GM11168 (cell line): ENCODE results near the gene TTLL12.

Source experiments
- in situ Hi-C: fragments of 300-500 bp; cut with MboI; formaldehyde crosslinking; loops from one replicate; pipeline ENCODE4 v1.12.0; 2022; ENCODE audit warnings: low sequenced_read_pairs; ENCODE audit not compliant: unreplicated experiment

TTLL12 gene

DNA sequence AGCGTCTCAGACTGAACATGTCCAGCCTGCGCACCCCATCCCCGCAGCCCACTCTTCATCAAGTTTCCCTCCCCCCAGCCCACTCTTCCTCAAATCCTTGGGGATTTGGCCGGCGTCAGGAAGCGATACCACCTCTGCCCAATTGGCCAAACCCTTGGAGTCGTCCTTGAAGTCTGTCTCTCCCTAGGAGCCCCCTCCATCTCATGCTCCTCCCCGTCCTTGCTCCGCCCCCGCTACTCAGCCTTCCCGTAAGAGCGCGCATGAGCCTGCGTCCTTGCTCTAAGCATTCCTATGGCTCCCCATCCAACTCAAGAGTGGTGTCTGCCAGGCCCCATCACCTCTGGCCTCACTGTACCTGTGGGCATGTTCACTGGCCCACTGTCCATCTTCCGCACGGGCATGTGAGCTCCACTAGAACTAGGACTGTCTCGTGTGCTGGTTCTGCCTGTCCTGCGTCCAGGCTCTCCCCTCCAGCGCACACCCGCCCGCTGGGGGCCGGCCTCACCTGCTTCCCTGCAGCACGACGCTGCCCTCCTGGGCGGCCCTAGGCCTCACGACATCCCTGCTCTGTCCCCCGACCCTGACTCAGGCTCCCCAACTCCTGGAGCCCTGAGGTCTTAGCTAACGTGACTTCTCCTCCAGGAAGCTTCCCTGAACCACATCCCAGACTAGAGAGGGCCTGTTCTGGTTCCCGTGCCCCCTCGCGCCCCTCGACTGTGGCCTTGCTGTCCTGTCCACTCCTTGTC, 30.5 kb upstream of the TTLL12 start:
- in situ Hi-C loops: no loop called here

DNA sequence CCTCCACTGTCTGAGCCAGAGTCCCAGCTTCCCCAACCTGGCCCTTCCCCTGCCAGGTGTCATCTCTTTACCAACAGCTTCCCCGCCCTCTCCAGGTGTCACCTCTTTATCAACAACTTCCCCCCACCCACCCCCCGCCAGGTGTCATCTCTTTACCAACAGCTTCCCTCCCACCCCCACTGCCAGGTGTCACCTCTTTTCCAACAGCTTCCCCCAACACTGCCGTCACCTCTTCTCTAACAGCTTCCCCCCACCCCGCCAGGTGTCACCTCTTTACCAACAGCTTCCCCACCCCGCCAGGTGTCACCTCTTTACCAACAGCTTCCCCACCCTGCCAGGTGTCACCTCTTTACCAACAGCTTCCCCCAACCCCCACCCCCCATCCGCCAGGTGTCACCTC, 29.8 kb upstream of the TTLL12 start:
- in situ Hi-C loops: no loop called here

DNA sequence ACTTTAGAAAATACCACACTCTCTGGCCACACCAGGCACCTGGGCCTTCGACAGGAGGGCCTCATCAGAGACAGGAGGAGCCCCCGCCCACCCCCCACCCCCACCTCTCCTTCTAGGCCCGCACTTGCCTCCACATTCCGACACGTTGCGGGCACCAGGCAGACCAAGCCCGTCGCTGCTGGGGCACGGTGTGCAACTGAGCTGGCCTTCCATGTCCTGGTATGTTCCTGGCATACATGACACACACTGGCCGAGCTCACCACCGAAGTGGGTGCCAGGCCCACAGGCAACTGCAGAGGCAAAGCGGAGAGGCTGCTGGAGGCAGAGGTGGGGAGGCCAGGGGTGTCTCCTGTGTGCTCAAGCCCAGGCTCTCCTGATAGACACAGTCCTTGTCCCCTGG, 27.0 kb upstream of the TTLL12 start:
- in situ Hi-C loops: no loop called here

DNA sequence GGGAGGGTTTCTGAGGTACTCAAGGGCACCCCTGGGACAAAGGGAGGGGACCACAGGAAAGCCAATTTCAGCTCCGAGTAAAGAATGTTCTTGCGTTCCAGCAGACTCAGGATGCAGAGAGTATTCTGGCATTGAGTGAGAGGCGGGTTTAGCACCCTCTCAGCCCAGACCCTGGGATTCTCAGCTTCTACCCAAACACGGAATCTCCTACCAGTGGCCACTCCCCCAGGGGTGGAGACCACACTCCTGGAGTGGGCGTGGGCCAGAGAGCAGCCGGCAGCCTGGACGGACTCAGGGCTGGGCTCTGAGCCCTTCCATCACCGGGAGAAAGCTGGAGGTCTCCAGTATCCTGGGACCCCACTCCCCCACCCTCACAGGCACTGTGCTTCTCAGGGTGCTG, 26.1 kb upstream of the TTLL12 start:
- in situ Hi-C loops: no loop called here

DNA sequence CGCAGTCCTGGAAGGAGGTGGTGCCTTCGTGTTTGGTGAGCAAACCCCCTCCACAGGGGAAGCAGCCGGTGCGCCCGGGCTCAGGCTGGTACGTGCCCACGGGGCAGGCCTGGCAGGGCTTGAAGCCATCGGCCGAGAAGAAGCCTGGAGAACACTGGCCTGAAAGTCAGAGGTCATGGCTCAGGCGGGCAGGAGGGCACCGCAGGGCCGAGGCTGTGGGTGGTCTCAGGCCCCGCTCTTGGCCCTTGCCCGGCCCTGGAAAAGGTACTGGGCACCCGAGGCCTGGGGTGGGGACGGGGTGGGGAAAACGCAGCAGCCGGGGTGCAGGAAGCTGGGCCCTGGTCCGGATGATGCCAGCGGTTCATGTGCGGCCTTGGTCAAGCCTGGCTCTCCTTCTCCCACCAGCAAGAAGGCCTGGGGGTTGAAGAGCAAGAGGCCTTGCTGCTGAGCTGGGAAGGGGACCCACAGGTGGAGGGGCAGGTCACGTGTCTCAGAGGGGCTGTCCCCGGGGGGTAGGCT, 25.6 kb upstream of the TTLL12 start:
- in situ Hi-C loops: no loop called here

DNA sequence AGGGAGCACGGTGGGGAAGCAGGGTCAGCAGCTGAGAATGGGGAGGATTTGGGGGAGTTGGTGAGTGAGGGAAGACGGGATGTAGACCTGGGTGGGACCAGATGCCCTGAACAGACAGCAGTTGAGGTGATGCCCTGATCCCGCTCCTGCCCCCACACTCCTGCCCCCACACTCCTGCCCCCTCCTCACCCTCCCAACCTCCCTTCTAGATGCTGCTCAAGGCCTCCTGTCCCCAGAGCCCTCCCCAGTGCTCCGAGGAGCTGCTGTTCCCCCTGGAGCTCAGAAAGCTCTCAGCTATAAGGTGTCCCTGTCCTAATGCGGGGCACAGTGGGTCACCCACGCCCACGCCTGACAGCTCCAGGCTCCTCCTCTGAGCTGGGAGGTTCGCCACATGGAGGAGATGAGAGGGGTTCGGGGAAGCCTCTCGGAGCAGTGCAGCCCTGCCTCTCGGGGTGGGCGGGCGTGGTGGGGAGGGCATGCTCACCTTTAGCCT, 25.1 kb upstream of the TTLL12 start:
- in situ Hi-C loops: no loop called here

DNA sequence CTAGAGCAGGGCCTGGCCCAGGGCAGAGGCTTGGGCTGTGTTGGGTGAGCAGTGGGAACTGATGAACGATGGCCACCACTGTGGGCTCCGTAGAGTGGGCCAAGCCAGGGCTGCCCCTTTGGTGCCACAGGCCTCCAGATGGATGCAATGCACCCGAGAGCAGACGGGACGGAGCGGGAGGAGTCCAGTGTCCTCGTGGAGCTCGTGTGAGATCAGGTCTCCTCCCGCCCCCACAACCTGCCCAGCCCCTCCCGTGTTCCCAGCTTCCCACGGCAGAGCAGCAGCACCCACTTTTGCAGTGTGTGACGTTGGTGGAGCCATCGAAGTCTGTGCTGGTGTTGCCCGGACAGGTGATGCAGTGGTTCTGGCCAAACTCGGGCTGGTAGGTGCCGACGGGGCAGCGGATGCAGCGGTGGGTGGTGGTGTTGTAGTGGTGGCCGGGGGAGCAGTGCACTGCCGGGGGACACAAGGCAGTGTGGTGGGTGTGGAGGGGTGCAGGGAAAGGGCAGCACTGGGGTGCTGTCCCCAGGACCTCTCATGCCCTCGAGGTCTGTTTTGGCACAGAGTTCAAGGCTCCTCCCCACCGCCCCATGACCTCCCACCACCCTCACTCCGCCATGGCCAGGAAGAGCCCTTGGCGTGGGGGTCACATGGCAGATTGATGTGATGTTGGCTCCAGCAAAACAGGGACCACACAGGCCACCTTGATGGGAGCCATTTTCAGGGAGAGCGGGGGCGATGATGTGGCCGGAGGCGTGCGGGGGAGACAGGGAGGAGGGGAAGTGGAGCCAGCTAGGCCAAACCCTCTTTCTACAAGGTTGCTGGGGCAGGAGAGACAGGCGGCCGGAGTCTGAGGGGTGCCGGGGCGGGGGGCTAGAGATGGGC, 23.9 kb upstream of the TTLL12 start:
- in situ Hi-C loops: no loop called here

DNA sequence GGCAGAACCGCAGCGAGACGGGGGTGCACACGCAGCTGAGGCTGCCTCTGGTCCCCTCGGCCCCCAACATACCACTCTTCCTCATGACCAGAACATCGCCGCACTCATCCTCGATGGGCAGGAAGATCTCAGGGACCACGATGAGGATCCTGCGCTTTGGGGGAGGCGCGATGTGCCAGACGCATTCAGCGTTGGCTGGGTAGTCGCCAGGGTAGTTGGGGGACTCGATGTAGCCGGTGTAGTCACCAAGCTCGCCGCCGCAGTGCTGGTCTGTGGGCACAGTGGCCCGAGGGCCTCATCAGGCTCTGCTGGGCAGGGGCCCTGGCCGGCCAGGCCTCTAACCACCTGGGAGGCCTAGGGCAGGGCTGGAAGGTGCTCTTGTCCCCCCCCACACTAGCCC, 23.0 kb upstream of the TTLL12 start:
- in situ Hi-C loops: no loop called here

DNA sequence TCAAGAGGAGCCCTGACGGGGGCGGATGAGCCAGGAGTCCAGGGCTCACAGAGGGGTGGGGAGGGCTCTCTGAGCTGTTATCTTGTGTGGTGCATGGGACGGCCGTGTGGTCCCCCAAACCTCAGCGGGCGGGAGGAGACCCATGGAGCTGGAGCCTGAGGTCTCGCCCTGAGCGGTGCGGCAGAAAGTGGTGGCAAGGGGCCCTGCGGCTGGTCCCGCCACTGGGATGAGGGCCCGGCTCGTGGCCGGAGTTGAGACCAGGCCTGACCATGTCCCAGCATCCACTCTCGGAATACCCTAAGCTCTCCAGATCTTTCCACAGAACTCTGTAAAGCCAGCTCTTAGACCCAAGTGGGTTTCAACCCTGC, 22.6 kb upstream of the TTLL12 start:
- in situ Hi-C loops: no loop called here

DNA sequence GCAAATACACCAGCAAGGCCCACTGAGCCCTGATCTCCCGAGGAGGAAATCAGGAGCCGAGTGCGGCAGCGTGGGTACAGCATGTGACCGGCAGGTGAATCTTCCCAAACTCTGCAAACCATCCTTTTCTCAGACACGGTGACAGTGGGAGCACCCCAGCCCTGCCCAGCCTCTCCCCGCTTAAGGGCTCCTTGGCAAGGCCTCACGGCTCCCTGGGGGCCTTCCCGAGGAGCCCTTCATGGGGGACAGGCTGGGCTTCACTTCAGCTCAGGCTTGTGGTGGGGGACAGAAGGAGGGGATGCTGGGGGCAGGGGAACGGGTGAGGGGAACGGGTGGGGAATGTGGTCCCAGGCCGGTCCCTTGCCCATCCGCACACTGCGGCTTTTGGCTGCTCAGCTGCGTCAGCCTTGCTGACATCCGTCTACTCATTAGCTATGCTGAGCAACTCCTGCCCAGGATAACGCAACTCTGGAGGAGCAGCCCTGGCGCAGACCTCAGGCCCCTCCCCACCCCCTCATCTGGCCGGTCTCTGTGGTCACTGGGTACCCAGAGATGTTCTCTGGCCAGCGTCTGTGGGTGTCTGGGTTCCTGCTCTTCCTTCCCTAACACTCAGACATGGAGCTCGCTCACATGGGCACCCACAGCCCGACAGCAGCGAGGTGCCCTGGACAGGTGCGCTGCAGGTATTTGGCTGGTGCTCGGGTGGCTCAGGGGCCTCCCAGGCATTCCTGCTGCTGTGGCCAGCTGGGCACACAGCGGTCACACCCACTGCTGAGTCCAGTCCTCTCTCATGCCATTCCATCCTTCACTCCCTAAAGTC, 22.0 kb upstream of the TTLL12 start:
- in situ Hi-C loops: no loop called here

DNA sequence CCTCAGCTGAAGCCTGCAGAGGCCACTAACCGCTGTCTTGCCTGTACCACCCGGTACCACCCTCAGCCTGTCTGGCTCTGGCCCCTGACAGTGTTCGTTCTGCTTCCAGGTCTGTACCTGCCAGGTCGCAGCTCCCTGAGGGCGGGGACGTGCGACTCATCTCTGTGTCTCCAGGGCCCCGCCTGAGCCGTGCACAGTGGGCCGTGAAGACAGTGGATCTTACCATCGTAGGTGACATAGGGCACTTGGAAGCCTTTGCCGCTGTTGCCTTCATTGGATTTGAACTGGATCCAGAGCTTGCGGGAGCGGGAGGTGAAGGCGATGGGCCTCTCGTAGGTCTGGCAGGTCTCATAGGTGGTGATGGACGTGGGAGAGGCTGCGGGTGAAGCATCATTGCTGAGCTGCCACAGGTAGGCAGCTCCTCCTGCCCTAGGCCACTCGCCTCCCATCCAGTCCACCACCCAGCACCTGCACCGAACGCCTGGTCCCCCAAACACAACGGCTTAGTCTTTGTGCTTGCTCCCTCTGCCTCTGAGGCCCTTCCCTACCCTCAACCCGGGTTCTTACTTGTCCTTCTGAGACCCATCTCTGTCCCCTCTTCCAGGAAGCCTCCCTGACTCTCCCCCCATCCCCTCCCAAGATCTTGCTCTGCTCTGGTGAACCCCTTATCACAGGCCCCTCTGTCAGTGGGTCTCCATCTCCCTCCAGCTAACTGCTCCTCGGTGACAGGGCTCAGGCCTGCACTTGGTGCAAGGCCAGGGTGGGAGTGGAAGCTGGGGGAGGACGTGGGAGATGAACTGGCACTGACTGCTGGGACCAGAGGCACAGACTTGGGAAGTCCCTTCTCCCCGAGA, 21.1 kb upstream of the TTLL12 start:
- in situ Hi-C loops: no loop called here

DNA sequence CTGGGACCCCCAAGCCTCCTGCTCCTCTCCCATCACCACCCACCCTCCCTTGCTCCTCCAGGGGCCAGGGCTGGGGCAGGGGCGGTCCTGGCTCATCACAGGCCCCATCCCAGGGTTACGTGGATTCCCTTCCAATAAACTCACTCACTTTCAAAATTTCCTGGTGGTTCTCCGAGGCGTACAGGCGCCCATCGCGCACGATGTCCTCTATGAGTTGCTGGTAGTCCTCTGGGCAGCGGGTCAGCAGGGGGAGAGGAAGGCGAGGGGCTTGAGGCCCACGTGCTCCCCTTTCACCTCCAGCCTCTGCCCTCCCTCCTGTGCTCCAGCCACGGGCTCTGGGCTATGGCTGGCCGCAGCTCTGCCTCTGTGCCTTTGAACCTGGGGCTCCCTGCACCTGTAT, 20.5 kb upstream of the TTLL12 start:
- in situ Hi-C loops: no loop called here

DNA sequence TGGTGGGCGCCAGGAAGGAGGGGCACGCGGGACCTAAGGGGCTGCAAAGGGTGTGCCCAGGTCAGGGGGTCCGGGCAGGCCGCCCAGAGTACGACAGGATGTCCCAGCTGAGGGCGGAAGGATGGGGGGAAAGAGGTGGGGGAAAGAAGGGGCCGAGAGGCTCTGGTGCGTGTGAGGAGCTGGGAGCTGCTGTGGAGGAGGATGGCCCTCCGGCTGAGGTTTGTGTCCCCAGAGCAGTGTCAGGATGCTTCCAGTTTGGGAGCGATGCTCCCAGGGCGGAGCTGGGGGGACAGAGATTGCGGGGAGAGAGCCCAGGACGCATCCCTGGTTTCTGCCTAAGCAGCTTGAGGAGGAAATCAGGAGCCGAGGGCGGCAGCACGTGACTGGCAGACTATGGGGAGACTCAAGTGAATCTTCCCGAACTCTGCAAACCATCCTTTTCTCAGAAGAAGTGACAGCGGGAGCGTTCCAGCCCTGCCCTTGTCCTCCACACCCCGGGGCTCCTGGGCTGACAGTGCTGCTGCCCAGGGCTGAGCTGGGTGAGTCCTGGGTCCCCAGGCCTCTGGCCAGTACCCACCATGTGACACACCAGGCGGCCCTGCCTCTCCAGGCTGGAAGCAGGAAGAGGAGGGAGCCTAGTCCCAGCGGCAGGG, 19.7 kb upstream of the TTLL12 start:
- in situ Hi-C loops: no loop called here

DNA sequence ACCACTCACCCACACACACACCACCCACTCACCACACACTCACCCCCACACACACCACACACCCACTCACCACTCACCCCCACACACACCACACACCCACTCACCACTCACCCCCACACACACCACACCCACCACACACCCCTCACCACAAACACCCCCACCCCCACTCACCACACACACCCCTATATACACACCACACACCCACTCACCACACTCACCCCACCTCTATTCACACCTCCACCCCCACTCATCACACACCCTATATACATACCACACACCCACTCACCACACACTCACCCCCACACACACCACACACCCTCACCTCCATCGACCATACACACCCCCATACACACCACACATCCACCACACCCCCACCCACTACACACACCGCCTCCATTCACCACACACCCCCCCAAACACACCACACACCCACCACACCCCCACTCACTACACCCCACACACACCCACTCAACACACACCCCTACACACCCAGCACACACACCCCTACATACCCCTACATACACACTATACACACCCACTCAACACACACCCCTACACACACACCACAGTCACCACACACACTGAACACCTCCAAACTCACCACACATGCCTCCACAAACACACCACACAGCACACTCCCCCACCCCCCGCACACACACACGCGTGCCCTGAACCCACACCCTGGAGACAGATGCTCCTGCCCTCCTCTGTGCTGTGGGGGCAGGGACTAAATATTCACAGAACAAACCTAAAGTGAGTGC, 19.0 kb upstream of the TTLL12 start:
- in situ Hi-C loops: no loop called here

DNA sequence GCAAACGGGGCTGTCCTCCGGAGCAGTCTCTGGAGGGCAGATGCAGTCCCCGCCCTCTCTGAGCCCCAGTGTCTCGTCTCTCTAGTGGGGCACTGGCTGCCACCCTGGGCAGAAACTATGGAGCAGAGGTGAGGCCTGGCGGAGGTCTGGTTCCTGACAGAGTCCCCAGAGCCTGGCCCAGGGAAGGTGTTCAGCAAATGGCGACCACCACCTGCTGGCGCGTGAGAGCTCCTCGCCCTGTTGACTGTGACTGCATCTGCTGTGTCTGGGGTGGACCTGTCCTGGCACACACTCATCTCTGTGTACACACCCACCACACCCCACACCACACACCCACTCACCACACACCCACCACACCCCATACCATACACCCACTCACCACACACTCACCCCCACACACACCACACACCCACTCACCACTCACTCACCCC, 18.3 kb upstream of the TTLL12 start:
- in situ Hi-C loops: no loop called here

DNA sequence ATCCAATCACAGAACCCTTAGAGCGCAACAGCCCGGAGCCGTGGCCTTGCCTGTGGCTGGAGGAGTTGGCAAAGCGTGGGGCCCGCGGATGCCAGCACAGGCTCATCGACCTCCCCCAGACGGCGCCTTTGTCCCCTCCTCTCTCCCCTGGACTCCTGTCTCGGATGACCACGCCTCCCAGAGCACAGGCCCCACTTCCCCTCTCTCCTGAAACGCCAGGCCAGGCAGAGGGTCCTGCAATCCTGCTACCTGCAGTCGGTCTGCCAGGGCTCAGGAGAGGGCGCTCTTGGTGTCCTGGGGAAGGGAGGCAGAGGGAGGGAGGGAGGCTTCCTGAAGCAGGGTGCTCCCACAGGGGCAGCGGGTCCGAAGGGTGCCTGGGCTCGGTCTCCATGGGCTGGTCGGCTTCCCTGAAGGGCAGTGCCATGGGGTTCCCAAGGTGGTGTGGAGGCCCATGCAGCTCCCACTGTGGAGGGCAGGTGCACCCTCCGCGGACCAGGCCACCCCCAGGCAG, 16.6 kb upstream of the TTLL12 start:
- in situ Hi-C loops: no loop called here

DNA sequence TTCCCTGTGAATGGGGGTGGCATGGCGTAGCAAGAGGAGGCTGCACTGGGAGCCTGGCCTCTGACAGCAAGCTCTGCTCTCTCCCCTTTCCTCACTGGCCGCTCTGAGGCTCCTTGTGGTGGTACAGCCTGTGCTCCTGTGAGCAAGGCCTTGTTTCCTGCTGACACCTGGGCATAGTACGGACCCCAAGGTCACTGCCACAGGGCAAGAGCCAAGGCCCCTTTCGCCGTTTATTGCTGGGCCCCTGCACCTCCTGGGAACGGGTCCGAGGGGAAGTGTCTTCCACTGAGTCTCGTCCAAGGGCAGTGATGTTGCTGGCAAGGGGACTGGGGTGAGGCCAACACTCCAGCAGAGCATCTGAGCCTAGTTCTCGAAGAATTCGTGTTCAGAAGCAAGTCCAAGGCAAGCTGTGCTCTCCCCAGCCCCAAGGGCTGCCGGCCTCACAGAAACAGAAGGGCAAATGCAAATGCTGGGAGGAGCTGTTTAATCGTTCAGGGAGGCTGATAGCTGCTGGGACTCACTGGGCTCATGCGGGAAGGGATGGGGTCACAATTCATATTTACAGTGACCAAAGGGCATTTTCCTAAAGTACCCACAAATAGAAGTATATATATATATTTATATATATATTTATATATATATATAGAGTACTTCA, 15.9 kb upstream of the TTLL12 start:
- in situ Hi-C loops: no loop called here

DNA sequence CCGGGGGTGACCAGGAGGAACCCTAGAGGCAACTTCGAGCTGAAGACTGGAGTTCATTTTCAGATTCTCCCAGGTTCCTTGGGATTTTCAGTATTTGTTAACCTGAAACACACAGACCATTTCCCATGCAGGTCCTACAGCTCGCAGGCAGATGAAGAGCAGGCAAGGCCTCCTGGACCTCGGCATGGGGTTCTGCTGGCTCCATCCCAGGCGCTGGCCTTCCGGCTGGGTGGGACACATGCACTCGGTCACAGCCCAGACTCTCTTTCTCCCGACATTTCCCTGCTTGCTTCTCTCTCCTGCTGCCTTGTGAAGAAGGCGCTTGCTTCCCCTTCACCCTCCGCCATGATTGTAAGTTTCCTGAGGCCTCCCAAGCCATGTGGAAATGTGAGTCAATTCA, 15.4 kb upstream of the TTLL12 start:
- in situ Hi-C loops: no loop called here
